Lung (tissue), 12 donors: ENCODE results near the gene COA4. TPM values are rescaled to one million over a fixed set of nuclear protein-coding genes. Genes with fewer than 3 reads are reported as not detected.

Experiments used
- ATAC-seq: fragments of 200-7000 bp; cut with Tn5 transposase; one replicate; pipeline ENCODE4 v1.9.1; 2020; ENCODE audit warnings: moderate number of reproducible peaks; ENCODE audit not compliant: insufficient read depth, low FRiP score
- DNase-seq, 3 donors: peaks; one replicate each; pipeline ENCODE4 v3.0.0-alpha.2; 2013 to 2017
- H3K27ac ChIP-seq, 2 donors: one replicate each; pipeline ENCODE4 v1.5.1; 2013; ENCODE audit warnings: mild to moderate bottlenecking in 2 of 2, moderate library complexity in 2 of 2, control low read depth in 1 of 2, inconsistent platforms in 1 of 2, low read depth in 1 of 2, low read length in 1 of 2
- H3K27me3 ChIP-seq, 3 donors: one replicate each; pipeline ENCODE4 v1.5.1; 2013; ENCODE audit warnings: low read length in 2 of 3; ENCODE audit not compliant: control insufficient read depth in 3 of 3, insufficient read depth in 3 of 3
- H3K36me3 ChIP-seq, 4 donors: one replicate each; pipeline ENCODE4 v1.5.1; 2013; ENCODE audit warnings: low read length in 4 of 4, mild to moderate bottlenecking in 1 of 4, moderate library complexity in 1 of 4; ENCODE audit not compliant: control insufficient read depth in 4 of 4, insufficient read depth in 4 of 4
- H3K4me1 ChIP-seq, 5 donors: one replicate each; pipeline ENCODE4 v1.5.1; 2013; ENCODE audit warnings: low read length in 5 of 5, mild to moderate bottlenecking in 2 of 5, moderate library complexity in 1 of 5; ENCODE audit not compliant: control insufficient read depth in 5 of 5, insufficient read depth in 5 of 5
- H3K4me3 ChIP-seq: one replicate; pipeline ENCODE4 v1.5.1; 2013; ENCODE audit warnings: mild to moderate bottlenecking, control low read depth, moderate library complexity
- H3K9ac ChIP-seq, 2 donors: one replicate each; pipeline ENCODE4 v1.5.1; 2013; ENCODE audit warnings: low read length in 2 of 2, control low read depth in 1 of 2; ENCODE audit not compliant: insufficient read depth in 1 of 2
- H3K9me3 ChIP-seq, 4 donors: one replicate each; pipeline ENCODE4 v1.5.1; 2013; ENCODE audit warnings: low read length in 3 of 4, mild to moderate bottlenecking in 1 of 4, moderate library complexity in 1 of 4; ENCODE audit not compliant: control insufficient read depth in 4 of 4, insufficient read depth in 3 of 4
- WGBS, 2 donors: extraction: QIAGEN DNeasy Blood & Tissue Kit; methylation state at CpG; one replicate each; pipeline ENCODE4 v1.1.7; 2013; 5-methylcytosine and 5-hydroxymethylcytosine counted together
- polyA plus RNA-seq, 2 donors: library from polyadenylated mRNA; stranded (reverse); fragments of 200-250 nt; gene quantifications; one replicate each; pipeline ENCODE4 v1.2.1, GENCODE V29; 2013
- total RNA-seq, 2 donors: library from RNA; depleted of rRNA in 1 of 2; stranded (reverse); fragments of >200 nt in 1 of 2; gene quantifications; one replicate each; pipeline ENCODE4 v1.2.1, GENCODE V29; 2014 to 2021
- TF ChIP-seq, protein P1 (sequence below): IDR thresholded peaks from 2 replicates; pipeline ENCODE4 v1.5.1; 2012; ENCODE audit warnings: mild to moderate bottlenecking; ENCODE audit errors: control extremely low read depth, extremely low read depth
- donor health status: control.
- donor health status: control.
- donor health status: Bipolar disorder and iron deficiency.
- donor health status: healthy.
- donor health status: DM: yes; HTN: yes; CAD: no.

Gene COA4
- total and polyA plus RNA-seq, 4 donors = 40.0 to 105 (median 70.2) TPM

GRCh38 chr11:73878771-73879170 is 2.1 kb upstream of the COA4 start:
- Histone ChIP-seq H3K4me1 (peaks cover 5 to 24% (median 9%) of the 10 kb centered on the region in 5 donors), H3K27me3 (no peaks in the 10 kb centered on the region), H3K9me3 (peaks cover 0 to 2% (median 0%) of the 10 kb centered on the region in 4 donors), H3K36me3 (peaks cover 2 to 16% (median 4%) of the 10 kb centered on the region in 4 donors), H3K9ac (no peak overlapping the region), H3K4me3 (no peak overlapping the region), H3K27ac (no peak overlapping the region)
- TF ChIP-seq, protein P1, sequence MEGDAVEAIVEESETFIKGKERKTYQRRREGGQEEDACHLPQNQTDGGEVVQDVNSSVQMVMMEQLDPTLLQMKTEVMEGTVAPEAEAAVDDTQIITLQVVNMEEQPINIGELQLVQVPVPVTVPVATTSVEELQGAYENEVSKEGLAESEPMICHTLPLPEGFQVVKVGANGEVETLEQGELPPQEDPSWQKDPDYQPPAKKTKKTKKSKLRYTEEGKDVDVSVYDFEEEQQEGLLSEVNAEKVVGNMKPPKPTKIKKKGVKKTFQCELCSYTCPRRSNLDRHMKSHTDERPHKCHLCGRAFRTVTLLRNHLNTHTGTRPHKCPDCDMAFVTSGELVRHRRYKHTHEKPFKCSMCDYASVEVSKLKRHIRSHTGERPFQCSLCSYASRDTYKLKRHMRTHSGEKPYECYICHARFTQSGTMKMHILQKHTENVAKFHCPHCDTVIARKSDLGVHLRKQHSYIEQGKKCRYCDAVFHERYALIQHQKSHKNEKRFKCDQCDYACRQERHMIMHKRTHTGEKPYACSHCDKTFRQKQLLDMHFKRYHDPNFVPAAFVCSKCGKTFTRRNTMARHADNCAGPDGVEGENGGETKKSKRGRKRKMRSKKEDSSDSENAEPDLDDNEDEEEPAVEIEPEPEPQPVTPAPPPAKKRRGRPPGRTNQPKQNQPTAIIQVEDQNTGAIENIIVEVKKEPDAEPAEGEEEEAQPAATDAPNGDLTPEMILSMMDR = no peak
- DNase-seq (no peak), ATAC-seq (no peak)
- WGBS, 2 donors = 82 to 97% methylated on average over 1 of the region's 1 CpG

DNA sequence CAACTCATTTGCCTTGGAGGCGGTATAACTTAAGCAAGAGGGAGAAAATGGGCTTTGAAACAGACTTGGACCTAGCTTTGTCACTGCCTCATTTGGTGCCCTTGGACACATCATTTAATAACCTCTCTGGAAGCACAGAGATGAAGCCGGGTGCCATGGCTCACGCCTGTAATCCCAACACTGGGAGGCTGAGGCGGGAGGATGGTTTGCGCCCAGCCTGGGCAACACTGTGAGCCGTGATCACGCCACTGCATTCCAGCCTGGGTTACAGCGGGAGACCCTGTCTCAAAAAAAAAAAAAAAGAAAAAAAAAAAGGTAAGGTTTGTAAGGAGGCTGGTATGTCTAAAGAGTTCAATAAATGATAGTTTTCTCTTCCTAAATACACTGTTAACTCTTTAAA is 806 bp downstream of the COA4 start:
- WGBS, 2 donors = 40 to 59% methylated on average over 8 of the region's 8 CpGs
- Histone ChIP-seq H3K27ac (peak overlapping the region; percentile 36 to 64), H3K9me3 (peaks cover 0 to 2% (median 0%) of the 10 kb centered on the region in 4 donors), H3K4me1 (peaks cover 5 to 24% (median 9%) of the 10 kb centered on the region in 5 donors), H3K4me3 (no peak overlapping the region), H3K9ac (peak overlapping the region; percentile 77 to 89), H3K36me3 (peaks cover 13 to 21% (median 17%) of the 10 kb centered on the region in 4 donors), H3K27me3 (no peaks in the 10 kb centered on the region)
- TF ChIP-seq, protein P1 = no peak
- ATAC-seq = no peak
- peak in 2 of 3 donors; percentile 7 to 19 for DNase-seq

DNA sequence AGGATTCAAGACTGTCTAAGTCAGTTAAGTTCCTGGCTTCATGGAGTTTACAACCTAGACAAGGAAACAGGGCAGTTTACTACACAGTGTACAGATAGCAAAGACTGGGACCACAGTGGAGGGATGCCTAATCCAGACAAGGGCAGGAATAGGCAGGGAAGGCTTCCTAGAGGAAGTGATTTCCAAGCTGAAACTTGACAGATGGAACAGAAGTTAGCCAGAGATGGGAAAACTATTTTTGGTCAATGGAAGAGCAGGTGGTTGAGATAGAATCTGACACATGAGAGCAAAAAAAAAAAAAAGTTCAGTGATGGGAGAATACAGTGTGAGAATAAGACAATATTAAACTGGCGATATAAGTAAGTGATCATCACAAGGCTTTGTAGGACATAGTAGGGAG is 1.3 kb downstream of the COA4 start:
- WGBS, 2 donors = 95 to 97% methylated on average over 1 of the region's 1 CpG

More for the DNA sequence above, 1.3 kb downstream of the COA4 start:
- H3K27ac ChIP-seq = peak overlapping the region in 1 of 2 donors; percentile 64
- ATAC-seq (no peak), DNase-seq (no peak)
- peaks cover 5 to 24% (median 9%) of the 10 kb centered on the region in 5 donors for H3K4me1 ChIP-seq
- no peaks in the 10 kb centered on the region for H3K27me3 ChIP-seq
- peak overlapping the region in 1 of 2 donors; percentile 57 for H3K9ac ChIP-seq
- H3K4me3 ChIP-seq = no peak overlapping the region
- H3K36me3 ChIP-seq = peaks cover 13 to 21% (median 17%) of the 10 kb centered on the region in 4 donors
- peaks cover 0 to 2% (median 0%) of the 10 kb centered on the region in 4 donors for H3K9me3 ChIP-seq
- TF ChIP-seq, protein P1 = no peak
